ENCODE measurements around the gene CA5A. TPM values are rescaled to one million over a fixed set of nuclear protein-coding genes. Genes with fewer than 3 reads are reported as not detected.

Gene CA5A
- total and polyA plus RNA-seq, 2 of the 13 experiments (the other 11 are each of a cell fraction or from before 2014, with no cell fraction given): 66.8 to 106 TPM

DNA sequence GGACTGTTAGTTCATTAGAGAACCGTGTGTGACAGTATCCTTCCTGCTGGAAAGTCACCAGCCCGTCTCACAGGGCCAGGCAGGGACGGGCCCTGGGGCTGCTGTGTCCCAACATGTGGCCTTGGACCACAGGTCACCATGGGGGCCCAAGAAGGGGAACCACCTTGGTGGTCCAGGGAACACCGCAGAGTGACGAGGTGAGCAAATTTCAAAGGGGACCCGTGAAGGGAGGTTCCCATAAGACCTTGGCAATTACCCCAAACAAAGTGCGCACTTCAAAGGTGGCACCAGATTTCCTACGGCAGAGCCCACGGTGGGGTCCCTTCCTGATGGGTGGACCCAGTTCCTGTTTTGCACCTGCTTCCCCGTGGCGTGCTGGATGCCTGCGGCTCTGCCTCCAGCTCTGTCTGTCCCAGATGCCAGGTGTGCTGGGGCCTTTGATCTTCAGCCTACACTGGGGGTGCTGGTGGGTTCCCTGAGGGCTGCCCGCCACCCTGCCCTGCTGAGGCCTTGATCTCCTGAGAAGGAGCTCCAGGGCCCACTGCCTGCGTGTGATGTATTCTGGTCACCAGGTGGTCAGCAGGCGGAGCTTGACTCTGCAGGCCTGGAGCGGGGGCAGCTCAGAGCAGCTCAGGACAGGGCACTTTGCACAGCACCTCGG, 94.0 kb downstream of the CA5A start (continued):
- TF ChIP-seq MTA3 (CRISPR knock-in tag; IDR thresholded peaks at IDR 0.05): no peak
- peak; percentile 96 for TF ChIP-seq AKAP8 (CRISPR knock-in tag; IDR thresholded peaks at IDR 0.05)
- TF ChIP-seq, protein P1, sequence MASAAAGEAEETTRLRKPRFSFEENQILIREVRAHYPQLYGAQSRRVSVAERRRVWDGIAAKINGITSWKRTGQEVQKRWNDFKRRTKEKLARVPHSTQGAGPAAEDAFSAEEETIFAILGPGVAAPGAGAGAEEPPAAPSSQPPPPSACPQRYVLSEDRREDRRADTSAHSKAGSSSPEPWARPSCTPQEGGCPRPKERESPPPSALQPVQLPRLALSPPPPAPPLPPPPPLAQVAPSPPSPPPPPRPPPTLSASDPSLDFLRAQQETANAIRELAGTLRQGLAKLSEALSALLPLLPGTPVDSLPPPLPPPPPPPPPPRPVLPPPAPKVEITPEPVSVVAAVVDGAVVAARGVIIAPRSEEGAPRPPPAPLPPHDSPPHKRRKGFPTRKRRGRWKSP (CRISPR knock-in tag; IDR thresholded peaks at IDR 0.05): no peak
- TF ChIP-seq AGO1 (IDR thresholded peaks at IDR 0.05; ENCODE audit: low read depth, low read length, poor library complexity, severe bottlenecking): no peak
- peak; percentile 66; the same call in 1 of the 2 replicates for TF ChIP-seq ZNF317 (CRISPR knock-in tag; IDR thresholded peaks at IDR 0.05)
- no peak for TF ChIP-seq MIXL1 (CRISPR knock-in tag; IDR thresholded peaks at IDR 0.05)
- TF ChIP-seq, protein P2, sequence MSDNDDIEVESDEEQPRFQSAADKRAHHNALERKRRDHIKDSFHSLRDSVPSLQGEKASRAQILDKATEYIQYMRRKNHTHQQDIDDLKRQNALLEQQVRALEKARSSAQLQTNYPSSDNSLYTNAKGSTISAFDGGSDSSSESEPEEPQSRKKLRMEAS (IDR thresholded peaks at IDR 0.05): no peak
- TF ChIP-seq CEBPB (IDR thresholded peaks at IDR 0.05; ENCODE audit: borderline replicate concordance, low read depth, low read length): peak; percentile 80
- TF ChIP-seq HDAC6 (IDR thresholded peaks at IDR 0.05; ENCODE audit: low read depth, low read length): no peak
- no peak for TF ChIP-seq ZNF781 (CRISPR knock-in tag; IDR thresholded peaks at IDR 0.05; ENCODE audit: borderline replicate concordance, not compliant biosample characterization)
- peak; percentile 62; the same call in 1 of the 2 replicates for TF ChIP-seq NR2F6 (IDR thresholded peaks at IDR 0.05)
- peak; percentile 72; the same call in 1 of the 2 replicates for TF ChIP-seq NR2F6 (CRISPR knock-in tag; IDR thresholded peaks at IDR 0.05)
- TF ChIP-seq SNAPC2 (CRISPR knock-in tag; IDR thresholded peaks at IDR 0.05): no peak
- 0 out of 2 replicates have a peak, but pooled peaks have one; percentile 35 for TF ChIP-seq ZBTB43 (CRISPR knock-in tag; conservative IDR thresholded peaks at IDR 0.05)
- TF ChIP-seq RAD21 (CRISPR knock-in tag; IDR thresholded peaks at IDR 0.05): peak; percentile 7; the same call in 1 of the 2 replicates
- TF ChIP-seq, protein P3, sequence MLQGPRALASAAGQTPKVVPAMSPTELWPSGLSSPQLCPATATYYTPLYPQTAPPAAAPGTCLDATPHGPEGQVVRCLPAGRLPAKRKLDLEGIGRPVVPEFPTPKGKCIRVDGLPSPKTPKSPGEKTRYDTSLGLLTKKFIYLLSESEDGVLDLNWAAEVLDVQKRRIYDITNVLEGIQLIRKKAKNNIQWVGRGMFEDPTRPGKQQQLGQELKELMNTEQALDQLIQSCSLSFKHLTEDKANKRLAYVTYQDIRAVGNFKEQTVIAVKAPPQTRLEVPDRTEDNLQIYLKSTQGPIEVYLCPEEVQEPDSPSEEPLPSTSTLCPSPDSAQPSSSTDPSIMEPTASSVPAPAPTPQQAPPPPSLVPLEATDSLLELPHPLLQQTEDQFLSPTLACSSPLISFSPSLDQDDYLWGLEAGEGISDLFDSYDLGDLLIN (CRISPR knock-in tag; IDR thresholded peaks at IDR 0.05; ENCODE audit: borderline replicate concordance): 0 out of 2 replicates have a peak, but pooled peaks have one; percentile 54
- TF ChIP-seq, protein P4, sequence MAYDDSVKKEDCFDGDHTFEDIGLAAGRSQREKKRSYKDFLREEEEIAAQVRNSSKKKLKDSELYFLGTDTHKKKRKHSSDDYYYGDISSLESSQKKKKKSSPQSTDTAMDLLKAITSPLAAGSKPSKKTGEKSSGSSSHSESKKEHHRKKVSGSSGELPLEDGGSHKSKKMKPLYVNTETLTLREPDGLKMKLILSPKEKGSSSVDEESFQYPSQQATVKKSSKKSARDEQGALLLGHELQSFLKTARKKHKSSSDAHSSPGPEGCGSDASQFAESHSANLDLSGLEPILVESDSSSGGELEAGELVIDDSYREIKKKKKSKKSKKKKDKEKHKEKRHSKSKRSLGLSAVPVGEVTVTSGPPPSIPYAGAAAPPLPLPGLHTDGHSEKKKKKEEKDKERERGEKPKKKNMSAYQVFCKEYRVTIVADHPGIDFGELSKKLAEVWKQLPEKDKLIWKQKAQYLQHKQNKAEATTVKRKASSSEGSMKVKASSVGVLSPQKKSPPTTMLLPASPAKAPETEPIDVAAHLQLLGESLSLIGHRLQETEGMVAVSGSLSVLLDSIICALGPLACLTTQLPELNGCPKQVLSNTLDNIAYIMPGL (CRISPR knock-in tag; IDR thresholded peaks at IDR 0.05; ENCODE audit: borderline replicate concordance in 1 of 2, low read depth in 1 of 2): peak; percentile 18 to 27; a peak in 1 of 4 replicates
- 0 out of 2 replicates have a peak, but pooled peaks have one; percentile 13 for TF ChIP-seq ZNF580 (CRISPR knock-in tag; IDR thresholded peaks at IDR 0.05; ENCODE audit: borderline replicate concordance, low read depth)
- TF ChIP-seq, protein P5, sequence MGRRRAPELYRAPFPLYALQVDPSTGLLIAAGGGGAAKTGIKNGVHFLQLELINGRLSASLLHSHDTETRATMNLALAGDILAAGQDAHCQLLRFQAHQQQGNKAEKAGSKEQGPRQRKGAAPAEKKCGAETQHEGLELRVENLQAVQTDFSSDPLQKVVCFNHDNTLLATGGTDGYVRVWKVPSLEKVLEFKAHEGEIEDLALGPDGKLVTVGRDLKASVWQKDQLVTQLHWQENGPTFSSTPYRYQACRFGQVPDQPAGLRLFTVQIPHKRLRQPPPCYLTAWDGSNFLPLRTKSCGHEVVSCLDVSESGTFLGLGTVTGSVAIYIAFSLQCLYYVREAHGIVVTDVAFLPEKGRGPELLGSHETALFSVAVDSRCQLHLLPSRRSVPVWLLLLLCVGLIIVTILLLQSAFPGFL (CRISPR knock-in tag; IDR thresholded peaks at IDR 0.05): no peak
- TF ChIP-seq PHF21A (CRISPR knock-in tag; IDR thresholded peaks at IDR 0.05): peak; percentile 69; the same call in 1 of the 2 replicates
- no peak for TF ChIP-seq CENPT (CRISPR knock-in tag; IDR thresholded peaks at IDR 0.05; ENCODE audit: low read depth)
- TF ChIP-seq ATM (IDR thresholded peaks at IDR 0.05; ENCODE audit: borderline replicate concordance): no peak
- no peak for TF ChIP-seq RNF2 (conservative IDR thresholded peaks at IDR 0.05; ENCODE audit: low read depth)
